ENCODE results near the gene MUC21.

GRCh38 chr6:31031095-31031494, 47.6 kb downstream of the MUC21 start:
- TF ChIP-seq, protein P1, sequence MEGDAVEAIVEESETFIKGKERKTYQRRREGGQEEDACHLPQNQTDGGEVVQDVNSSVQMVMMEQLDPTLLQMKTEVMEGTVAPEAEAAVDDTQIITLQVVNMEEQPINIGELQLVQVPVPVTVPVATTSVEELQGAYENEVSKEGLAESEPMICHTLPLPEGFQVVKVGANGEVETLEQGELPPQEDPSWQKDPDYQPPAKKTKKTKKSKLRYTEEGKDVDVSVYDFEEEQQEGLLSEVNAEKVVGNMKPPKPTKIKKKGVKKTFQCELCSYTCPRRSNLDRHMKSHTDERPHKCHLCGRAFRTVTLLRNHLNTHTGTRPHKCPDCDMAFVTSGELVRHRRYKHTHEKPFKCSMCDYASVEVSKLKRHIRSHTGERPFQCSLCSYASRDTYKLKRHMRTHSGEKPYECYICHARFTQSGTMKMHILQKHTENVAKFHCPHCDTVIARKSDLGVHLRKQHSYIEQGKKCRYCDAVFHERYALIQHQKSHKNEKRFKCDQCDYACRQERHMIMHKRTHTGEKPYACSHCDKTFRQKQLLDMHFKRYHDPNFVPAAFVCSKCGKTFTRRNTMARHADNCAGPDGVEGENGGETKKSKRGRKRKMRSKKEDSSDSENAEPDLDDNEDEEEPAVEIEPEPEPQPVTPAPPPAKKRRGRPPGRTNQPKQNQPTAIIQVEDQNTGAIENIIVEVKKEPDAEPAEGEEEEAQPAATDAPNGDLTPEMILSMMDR (IDR thresholded peaks at IDR 0.05; ENCODE audit: insufficient read depth, low read length, poor library complexity, severe bottlenecking), result no peak
- TF ChIP-seq EZH2phosphoT487 (conservative IDR thresholded peaks at IDR 0.05; ENCODE audit: low read length), result no peak
